ENCODE results near the gene IL1RL2.

IL1RL2 gene

DNA sequence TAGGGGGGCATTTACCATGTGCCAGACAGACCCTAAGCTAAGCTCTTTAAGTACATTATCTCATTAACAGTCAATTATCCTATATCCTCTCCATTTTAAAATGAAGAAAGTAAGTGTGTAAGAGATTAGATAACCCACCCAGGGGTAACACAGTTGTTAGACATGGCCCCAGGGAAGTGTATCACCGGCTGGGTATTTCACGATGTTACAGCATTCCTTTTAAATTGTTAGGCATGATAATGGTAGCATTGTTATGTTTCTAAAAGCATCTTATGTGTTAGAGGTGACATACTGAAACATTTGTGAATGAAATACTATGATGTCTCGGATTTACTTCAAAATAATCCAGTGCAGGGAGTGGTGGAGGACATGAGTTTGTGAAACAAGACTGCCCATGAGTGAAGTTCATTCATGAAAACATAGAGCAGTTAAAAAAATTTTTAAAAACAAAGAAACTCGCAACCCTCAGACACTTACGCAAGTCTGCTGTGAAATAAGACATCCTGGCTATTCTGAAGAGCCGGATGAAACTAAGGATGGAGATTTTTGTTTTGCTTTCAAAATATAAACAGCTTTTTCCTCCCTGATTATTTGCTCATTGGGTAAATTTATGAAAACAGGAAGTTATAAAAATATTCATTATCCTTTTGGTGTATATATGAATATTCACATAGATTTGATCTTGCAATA lies 54.9 kb downstream of the IL1RL2 start:
- no peaks in the 10 kb centered on the region for H3K9me3 ChIP-seq (ENCODE audit: low read length)
- no peaks in the 10 kb centered on the region for H3K36me3 ChIP-seq (ENCODE audit: insufficient read depth, low read length)
- H3K4me3 ChIP-seq (ENCODE audit: low read length) = no peak overlapping the region
- no peaks in the 10 kb centered on the region for H3K27me3 ChIP-seq (ENCODE audit: insufficient read depth, low read length)
- H2AFZ ChIP-seq (ENCODE audit: low read depth, low read length) = no peak overlapping the region
- no peaks in the 10 kb centered on the region for H3K4me1 ChIP-seq (ENCODE audit: insufficient read depth, low read length)

- no peak overlapping the region for H3K4me3 ChIP-seq (ENCODE audit: low read length)
- H3K9me3 ChIP-seq (ENCODE audit: low read length) = no peaks in the 10 kb centered on the region
- H3K4me1 ChIP-seq (ENCODE audit: insufficient read depth, low read length) = no peaks in the 10 kb centered on the region
- H3K36me3 ChIP-seq (ENCODE audit: insufficient read depth, low read length) = no peaks in the 10 kb centered on the region
- H2AFZ ChIP-seq (ENCODE audit: low read depth, low read length) = no peak overlapping the region
- H3K27me3 ChIP-seq (ENCODE audit: insufficient read depth, low read length) = peaks cover 5% of the 10 kb centered on the region
Observed at GRCh38 chr2:102245266-102246151, 58.7 kb downstream of the IL1RL2 start.

GRCh38 chr2:102250278-102250821 lies 63.5 kb downstream of the IL1RL2 start:
- H3K4me3 ChIP-seq (ENCODE audit: low read length) = no peak overlapping the region
- no peaks in the 10 kb centered on the region for H3K9me3 ChIP-seq (ENCODE audit: low read length)
- H3K4me1 ChIP-seq (ENCODE audit: insufficient read depth, low read length) = no peaks in the 10 kb centered on the region
- H2AFZ ChIP-seq (ENCODE audit: low read depth, low read length) = no peak overlapping the region
- no peaks in the 10 kb centered on the region for H3K36me3 ChIP-seq (ENCODE audit: insufficient read depth, low read length)
- peaks cover 11% of the 10 kb centered on the region for H3K27me3 ChIP-seq (ENCODE audit: insufficient read depth, low read length)

- no peaks in the 10 kb centered on the region for H3K9me3 ChIP-seq (ENCODE audit: low read length)
- no peaks in the 10 kb centered on the region for H3K36me3 ChIP-seq (ENCODE audit: insufficient read depth, low read length)
- H2AFZ ChIP-seq (ENCODE audit: low read depth, low read length) = no peak overlapping the region
- peaks cover 11% of the 10 kb centered on the region for H3K27me3 ChIP-seq (ENCODE audit: insufficient read depth, low read length)
- H3K4me3 ChIP-seq (ENCODE audit: low read length) = no peak overlapping the region
- H3K4me1 ChIP-seq (ENCODE audit: insufficient read depth, low read length) = no peaks in the 10 kb centered on the region
Observed at GRCh38 chr2:102251042-102251848, 64.4 kb downstream of the IL1RL2 start.

DNA sequence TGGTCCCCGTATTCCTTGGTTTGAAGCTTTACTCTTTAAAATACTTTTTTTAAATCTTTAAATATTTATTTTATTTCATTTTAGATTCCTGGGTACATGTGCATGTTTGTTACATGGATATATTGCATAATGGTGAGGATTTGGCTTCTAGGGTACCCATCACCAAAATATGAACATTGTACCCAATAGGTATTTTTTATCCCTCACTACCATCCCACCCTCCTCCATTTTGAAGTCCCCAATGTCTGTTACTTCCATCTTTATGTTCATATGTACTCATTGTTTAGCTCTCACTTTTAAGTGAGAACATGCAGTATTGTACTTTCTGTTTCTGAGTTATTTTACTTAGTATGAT lies 65.0 kb downstream of the IL1RL2 start:
- H3K4me3 ChIP-seq (ENCODE audit: low read length) = no peak overlapping the region
- no peaks in the 10 kb centered on the region for H3K4me1 ChIP-seq (ENCODE audit: insufficient read depth, low read length)
- no peak overlapping the region for H2AFZ ChIP-seq (ENCODE audit: low read depth, low read length)
- no peaks in the 10 kb centered on the region for H3K9me3 ChIP-seq (ENCODE audit: low read length)
- no peaks in the 10 kb centered on the region for H3K36me3 ChIP-seq (ENCODE audit: insufficient read depth, low read length)
- peaks cover 11% of the 10 kb centered on the region for H3K27me3 ChIP-seq (ENCODE audit: insufficient read depth, low read length)

DNA sequence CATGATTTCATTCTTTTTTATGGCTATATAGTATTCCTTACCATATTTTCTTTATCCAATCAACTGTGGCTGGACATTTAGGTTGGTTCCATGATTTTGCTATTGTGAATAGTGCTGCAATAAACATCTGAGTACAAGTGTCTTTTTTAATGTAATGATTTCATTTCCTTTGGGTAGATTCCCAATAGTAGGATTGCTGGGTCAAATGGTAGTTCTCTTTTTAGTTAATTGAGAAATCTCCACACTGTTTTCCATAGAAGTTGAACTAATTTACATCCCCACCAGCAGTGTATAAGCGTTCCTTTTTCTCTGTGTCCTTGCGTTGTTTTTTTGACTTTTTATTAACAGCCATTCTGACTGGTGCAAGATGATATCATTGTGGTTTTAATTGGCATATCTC lies 65.4 kb downstream of the IL1RL2 start:
- Histone ChIP-seq H3K27me3 (ENCODE audit: insufficient read depth, low read length) (peaks cover 11% of the 10 kb centered on the region), H3K4me3 (ENCODE audit: low read length) (no peak overlapping the region), H2AFZ (ENCODE audit: low read depth, low read length) (no peak overlapping the region), H3K9me3 (ENCODE audit: low read length) (no peaks in the 10 kb centered on the region), H3K36me3 (ENCODE audit: insufficient read depth, low read length) (no peaks in the 10 kb centered on the region), H3K4me1 (ENCODE audit: insufficient read depth, low read length) (no peaks in the 10 kb centered on the region)

DNA sequence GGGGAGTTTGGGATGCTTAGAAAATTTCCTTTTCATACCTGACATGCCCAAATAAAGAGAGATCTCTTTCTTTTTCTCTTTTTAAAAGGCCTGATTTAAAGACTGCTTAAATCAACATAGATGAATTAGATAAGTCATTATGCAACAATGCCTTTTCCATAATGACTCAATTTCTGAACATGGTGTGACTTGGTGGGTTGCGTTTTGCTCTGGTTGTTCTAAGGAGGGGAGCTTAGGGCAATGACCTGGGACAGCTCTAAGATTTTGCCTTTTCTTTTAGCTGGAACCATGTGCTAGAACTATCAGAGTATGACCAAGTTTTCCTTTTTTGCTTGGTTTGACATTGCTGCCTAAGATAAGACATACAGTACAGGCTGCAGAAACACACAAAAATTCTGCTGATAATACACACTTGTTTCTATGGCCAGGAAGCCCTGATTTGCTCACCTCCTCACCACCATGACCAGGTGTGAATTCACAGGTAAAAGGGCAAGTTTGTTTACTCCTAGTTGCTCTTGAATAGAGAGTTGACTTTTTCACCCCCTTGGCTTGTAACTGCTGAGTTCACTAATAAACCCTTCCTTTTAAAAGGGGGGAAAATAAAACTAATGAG lies 66.4 kb downstream of the IL1RL2 start:
- H3K36me3 ChIP-seq (ENCODE audit: insufficient read depth, low read length) = no peaks in the 10 kb centered on the region
- peaks cover 11% of the 10 kb centered on the region for H3K27me3 ChIP-seq (ENCODE audit: insufficient read depth, low read length)
- no peak overlapping the region for H3K4me3 ChIP-seq (ENCODE audit: low read length)
- H3K9me3 ChIP-seq (ENCODE audit: low read length) = no peaks in the 10 kb centered on the region
- no peaks in the 10 kb centered on the region for H3K4me1 ChIP-seq (ENCODE audit: insufficient read depth, low read length)
- no peak overlapping the region for H2AFZ ChIP-seq (ENCODE audit: low read depth, low read length)

DNA sequence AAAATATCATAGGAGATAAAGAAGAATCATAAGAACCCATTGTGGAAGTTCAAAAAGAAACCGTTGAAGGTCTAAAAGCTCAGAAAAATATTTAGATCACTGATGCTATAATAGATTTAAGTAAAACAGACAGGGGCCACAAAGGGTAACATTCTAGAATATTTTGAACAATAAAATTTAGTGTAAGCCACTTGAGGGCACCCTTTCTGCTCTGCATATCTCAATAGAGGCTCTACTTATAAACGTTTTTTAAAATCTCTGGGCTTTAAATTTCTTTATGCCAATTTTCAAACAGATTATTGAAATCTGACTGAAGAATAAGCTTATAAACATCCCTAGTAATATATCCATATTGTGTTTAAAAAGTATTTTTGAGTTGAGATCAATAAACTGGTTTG lies 66.9 kb downstream of the IL1RL2 start:
- Histone ChIP-seq H3K4me3 (ENCODE audit: low read length) (no peak overlapping the region), H3K9me3 (ENCODE audit: low read length) (no peaks in the 10 kb centered on the region), H3K4me1 (ENCODE audit: insufficient read depth, low read length) (no peaks in the 10 kb centered on the region), H3K36me3 (ENCODE audit: insufficient read depth, low read length) (no peaks in the 10 kb centered on the region), H3K27me3 (ENCODE audit: insufficient read depth, low read length) (peaks cover 11% of the 10 kb centered on the region), H2AFZ (ENCODE audit: low read depth, low read length) (no peak overlapping the region)

DNA sequence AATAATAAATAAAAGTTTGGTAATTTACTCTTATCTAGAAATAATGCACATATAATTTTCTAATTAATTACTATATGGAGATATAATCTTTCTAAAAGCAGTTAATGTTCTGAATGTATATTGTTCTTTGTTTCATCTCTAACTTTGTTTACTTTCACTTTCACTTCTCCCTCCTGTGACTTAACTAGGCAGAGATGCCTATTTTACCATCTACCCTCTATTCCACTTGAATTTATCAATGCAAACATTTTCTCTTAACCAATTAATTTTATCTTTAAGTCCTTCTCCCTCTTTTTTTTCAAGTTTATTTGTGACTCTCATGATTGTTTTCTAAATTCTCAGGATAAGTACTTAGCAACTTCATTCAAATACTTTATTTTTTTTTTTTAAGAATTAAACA lies 69.5 kb downstream of the IL1RL2 start:
- Histone ChIP-seq H3K36me3 (ENCODE audit: insufficient read depth, low read length) (no peaks in the 10 kb centered on the region), H3K4me3 (ENCODE audit: low read length) (no peak overlapping the region), H3K4me1 (ENCODE audit: insufficient read depth, low read length) (no peaks in the 10 kb centered on the region), H3K9me3 (ENCODE audit: low read length) (no peaks in the 10 kb centered on the region), H2AFZ (ENCODE audit: low read depth, low read length) (no peak overlapping the region), H3K27me3 (ENCODE audit: insufficient read depth, low read length) (peaks cover 3% of the 10 kb centered on the region)

- Histone ChIP-seq H3K27me3 (ENCODE audit: insufficient read depth, low read length) (no peaks in the 10 kb centered on the region), H3K4me1 (ENCODE audit: insufficient read depth, low read length) (no peaks in the 10 kb centered on the region), H3K4me3 (ENCODE audit: low read length) (no peak overlapping the region), H3K9me3 (ENCODE audit: low read length) (no peaks in the 10 kb centered on the region), H2AFZ (ENCODE audit: low read depth, low read length) (no peak overlapping the region), H3K36me3 (ENCODE audit: insufficient read depth, low read length) (no peaks in the 10 kb centered on the region)
Observed at GRCh38 chr2:102256874-102257462, 70.1 kb downstream of the IL1RL2 start.

GRCh38 chr2:102258025-102258385 lies 71.2 kb downstream of the IL1RL2 start:
- H3K4me1 ChIP-seq (ENCODE audit: insufficient read depth, low read length) = no peaks in the 10 kb centered on the region
- no peaks in the 10 kb centered on the region for H3K9me3 ChIP-seq (ENCODE audit: low read length)
- no peak overlapping the region for H3K4me3 ChIP-seq (ENCODE audit: low read length)
- H2AFZ ChIP-seq (ENCODE audit: low read depth, low read length) = no peak overlapping the region
- H3K36me3 ChIP-seq (ENCODE audit: insufficient read depth, low read length) = no peaks in the 10 kb centered on the region
- H3K27me3 ChIP-seq (ENCODE audit: insufficient read depth, low read length) = no peaks in the 10 kb centered on the region

- H3K36me3 ChIP-seq (ENCODE audit: insufficient read depth, low read length) = no peaks in the 10 kb centered on the region
- H3K4me3 ChIP-seq (ENCODE audit: low read length) = no peak overlapping the region
- H3K27me3 ChIP-seq (ENCODE audit: insufficient read depth, low read length) = no peaks in the 10 kb centered on the region
- no peaks in the 10 kb centered on the region for H3K9me3 ChIP-seq (ENCODE audit: low read length)
- no peak overlapping the region for H2AFZ ChIP-seq (ENCODE audit: low read depth, low read length)
- H3K4me1 ChIP-seq (ENCODE audit: insufficient read depth, low read length) = no peaks in the 10 kb centered on the region
Observed at GRCh38 chr2:102258386-102259074, 71.7 kb downstream of the IL1RL2 start.

Data from neuron (in vitro differentiated cells).